Hepatocyte (in vitro differentiated cells): ENCODE measurements around the gene ITGBL1.

Experiments used
- EZH2 ChIP-seq: fragments of 200-600 bp; sonication (generic); IDR thresholded peaks from 2 replicates; pipeline ENCODE4 v1.6.1; 2016; ENCODE audit warnings: antibody characterized with exemption, mild to moderate bottlenecking, borderline replicate concordance
- EZH2phosphoT487 ChIP-seq: fragments of 200-600 bp; sonication (generic); IDR thresholded peaks from one replicate; pipeline ENCODE4 v1.6.1; 2018; ENCODE audit warnings: antibody characterized with exemption, mild to moderate bottlenecking, low read depth, moderate library complexity; ENCODE audit not compliant: unreplicated experiment, severe bottlenecking
- TF ChIP-seq, protein P1 (sequence below): fragments of 200-600 bp; sonication (generic); IDR thresholded peaks from 2 replicates; pipeline ENCODE4 v1.5.1; 2016; ENCODE audit warnings: antibody characterized with exemption, mild to moderate bottlenecking; ENCODE audit not compliant: poor library complexity

DNA sequence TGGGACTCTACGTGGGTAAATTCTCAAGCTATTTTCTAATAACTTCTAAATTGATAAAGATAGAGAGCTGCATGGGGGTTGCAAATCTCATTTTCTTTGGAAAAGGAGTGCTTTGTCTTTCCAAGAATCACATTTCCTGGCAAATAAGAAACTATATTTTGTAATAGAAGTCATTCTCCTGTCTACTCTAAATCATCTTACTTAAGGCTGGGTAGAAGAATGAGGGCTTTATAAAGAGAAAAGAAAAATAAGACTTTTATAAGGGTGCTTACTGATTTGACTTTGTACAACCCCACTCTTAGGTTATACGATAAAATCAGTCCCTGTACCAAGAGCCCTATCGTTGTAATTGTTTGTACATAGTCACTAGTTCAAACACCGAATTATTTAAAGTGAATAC lies 14.9 kb downstream of the ITGBL1 start:
- TF ChIP-seq, protein P1, sequence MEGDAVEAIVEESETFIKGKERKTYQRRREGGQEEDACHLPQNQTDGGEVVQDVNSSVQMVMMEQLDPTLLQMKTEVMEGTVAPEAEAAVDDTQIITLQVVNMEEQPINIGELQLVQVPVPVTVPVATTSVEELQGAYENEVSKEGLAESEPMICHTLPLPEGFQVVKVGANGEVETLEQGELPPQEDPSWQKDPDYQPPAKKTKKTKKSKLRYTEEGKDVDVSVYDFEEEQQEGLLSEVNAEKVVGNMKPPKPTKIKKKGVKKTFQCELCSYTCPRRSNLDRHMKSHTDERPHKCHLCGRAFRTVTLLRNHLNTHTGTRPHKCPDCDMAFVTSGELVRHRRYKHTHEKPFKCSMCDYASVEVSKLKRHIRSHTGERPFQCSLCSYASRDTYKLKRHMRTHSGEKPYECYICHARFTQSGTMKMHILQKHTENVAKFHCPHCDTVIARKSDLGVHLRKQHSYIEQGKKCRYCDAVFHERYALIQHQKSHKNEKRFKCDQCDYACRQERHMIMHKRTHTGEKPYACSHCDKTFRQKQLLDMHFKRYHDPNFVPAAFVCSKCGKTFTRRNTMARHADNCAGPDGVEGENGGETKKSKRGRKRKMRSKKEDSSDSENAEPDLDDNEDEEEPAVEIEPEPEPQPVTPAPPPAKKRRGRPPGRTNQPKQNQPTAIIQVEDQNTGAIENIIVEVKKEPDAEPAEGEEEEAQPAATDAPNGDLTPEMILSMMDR: no peak
- TF ChIP-seq EZH2 (no peak), EZH2phosphoT487 (no peak)
